Measurements from ENCODE around the gene TMEM52B. TPM values are rescaled to one million over a fixed set of nuclear protein-coding genes. Genes with fewer than 3 reads are reported as not detected.

Gene TMEM52B
- total RNA-seq, 2 donors from 2014 or later = not detected

DNA sequence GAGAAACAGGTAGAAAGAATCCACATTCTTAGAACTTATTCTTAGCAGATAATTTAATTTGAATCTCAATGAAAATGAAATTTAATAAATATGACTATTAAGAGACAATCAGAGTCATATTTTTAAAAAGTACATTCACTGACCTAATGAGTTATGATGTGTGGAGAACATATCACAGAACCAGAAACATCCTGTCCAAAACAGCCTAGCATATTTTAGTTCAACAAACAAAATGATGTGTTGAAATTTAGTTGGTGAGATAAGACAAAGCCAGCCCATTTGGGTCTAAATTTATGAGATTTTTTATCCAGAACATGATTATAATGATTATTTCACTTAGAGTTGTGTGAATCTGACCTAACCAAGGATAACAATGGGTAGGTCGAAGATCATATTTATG lies 59.7 kb downstream of the TMEM52B start:
- intact Hi-C loops (cut with DNase I) = loop anchor here (5.0 to 10.0 kb wide), 3 partner anchors 324 to 514 kb away; partner anchors contain the start of gene STYK1
- no peak overlapping the region for H3K4me3 ChIP-seq
- no peaks in the 10 kb centered on the region for H3K4me1 ChIP-seq
- H3K9me3 ChIP-seq = no peaks in the 10 kb centered on the region
- H3K27me3 ChIP-seq = no peaks in the 10 kb centered on the region
- TF ChIP-seq, protein P1, sequence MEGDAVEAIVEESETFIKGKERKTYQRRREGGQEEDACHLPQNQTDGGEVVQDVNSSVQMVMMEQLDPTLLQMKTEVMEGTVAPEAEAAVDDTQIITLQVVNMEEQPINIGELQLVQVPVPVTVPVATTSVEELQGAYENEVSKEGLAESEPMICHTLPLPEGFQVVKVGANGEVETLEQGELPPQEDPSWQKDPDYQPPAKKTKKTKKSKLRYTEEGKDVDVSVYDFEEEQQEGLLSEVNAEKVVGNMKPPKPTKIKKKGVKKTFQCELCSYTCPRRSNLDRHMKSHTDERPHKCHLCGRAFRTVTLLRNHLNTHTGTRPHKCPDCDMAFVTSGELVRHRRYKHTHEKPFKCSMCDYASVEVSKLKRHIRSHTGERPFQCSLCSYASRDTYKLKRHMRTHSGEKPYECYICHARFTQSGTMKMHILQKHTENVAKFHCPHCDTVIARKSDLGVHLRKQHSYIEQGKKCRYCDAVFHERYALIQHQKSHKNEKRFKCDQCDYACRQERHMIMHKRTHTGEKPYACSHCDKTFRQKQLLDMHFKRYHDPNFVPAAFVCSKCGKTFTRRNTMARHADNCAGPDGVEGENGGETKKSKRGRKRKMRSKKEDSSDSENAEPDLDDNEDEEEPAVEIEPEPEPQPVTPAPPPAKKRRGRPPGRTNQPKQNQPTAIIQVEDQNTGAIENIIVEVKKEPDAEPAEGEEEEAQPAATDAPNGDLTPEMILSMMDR (IDR thresholded peaks at IDR 0.05) = no peak
- no peak overlapping the region for H3K9ac ChIP-seq (ENCODE audit: low read depth in 2 of 2, low read length in 2 of 2)
- H3K36me3 ChIP-seq = no peaks in the 10 kb centered on the region
- H3K27ac ChIP-seq = no peak overlapping the region
- no peak for DNase-seq

DNA sequence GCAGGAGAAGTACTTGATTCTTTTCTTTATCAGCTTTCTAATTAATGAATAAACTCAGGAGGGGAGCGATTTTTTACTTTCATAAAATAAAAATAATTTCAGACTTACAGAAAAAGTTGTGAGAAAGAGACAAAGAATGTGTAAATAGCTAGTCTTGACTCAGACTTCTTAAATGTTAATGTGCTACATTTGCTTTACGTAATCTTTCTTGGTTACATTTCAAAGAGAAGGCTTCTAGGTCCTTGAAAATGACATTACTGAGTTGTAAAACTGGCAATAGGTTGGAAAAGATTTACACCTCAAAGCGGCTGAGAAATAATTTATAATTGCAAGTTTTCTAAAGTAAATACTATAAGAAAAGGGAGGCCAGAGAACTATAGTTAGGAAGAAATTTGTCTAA lies 62.5 kb downstream of the TMEM52B start:
- no peaks in the 10 kb centered on the region for H3K27me3 ChIP-seq

More for the DNA sequence above, 62.5 kb downstream of the TMEM52B start:
- Histone ChIP-seq H3K4me3 (no peak overlapping the region), H3K27ac (no peak overlapping the region), H3K9me3 (no peaks in the 10 kb centered on the region), H3K4me1 (no peaks in the 10 kb centered on the region), H3K36me3 (no peaks in the 10 kb centered on the region), H3K9ac (ENCODE audit: low read depth in 2 of 2, low read length in 2 of 2) (no peak overlapping the region)
- TF ChIP-seq, protein P1 (IDR thresholded peaks at IDR 0.05) = no peak
- DNase-seq = no peak
- intact Hi-C loops (cut with DNase I) = no loop called here

Other genes starting within 250 kb of the TMEM52B start
- not detected for gene CLEC2A, start 246.7 kb upstream of the TMEM52B start, total RNA-seq
- gene CLEC12A, start 207.6 kb upstream of the TMEM52B start, total RNA-seq = under 1 TPM; 0.59 to 0.72 TPM
- not detected for gene CLEC1B, start 179.9 kb upstream of the TMEM52B start, total RNA-seq
- not detected for gene CLEC12B, start 168.4 kb upstream of the TMEM52B start, total RNA-seq
- gene CLEC9A, start 148.3 kb upstream of the TMEM52B start, total RNA-seq = under 1 TPM in 1 of 2 donors, not detected in 1; 0.47 TPM
- 1 to 10 TPM; 1.7 to 1.8 TPM for gene CLEC1A, start 80.0 kb upstream of the TMEM52B start, total RNA-seq
- 1 to 10 TPM; 1.1 to 6.8 TPM for gene CLEC7A, start 48.8 kb upstream of the TMEM52B start, total RNA-seq
- gene OLR1, start 6.9 kb upstream of the TMEM52B start, total RNA-seq = under 1 TPM; 0.20 to 0.77 TPM
- gene GABARAPL1, start 33.8 kb downstream of the TMEM52B start, total RNA-seq = 10 to 100 TPM; 12.8 to 42.8 TPM
- gene KLRD1, start 128.8 kb downstream of the TMEM52B start, total RNA-seq = 1 to 10 TPM; 1.1 to 1.5 TPM
- 1 to 10 TPM; 1.1 to 1.6 TPM for gene KLRK1, start 211.0 kb downstream of the TMEM52B start, total RNA-seq
- under 1 TPM; 0.47 to 0.80 TPM for gene KLRC4, start 230.7 kb downstream of the TMEM52B start, total RNA-seq
- gene KLRC3, start 241.6 kb downstream of the TMEM52B start, total RNA-seq = not detected